GM18499 (cell line): ENCODE data around the gene CYP19A1.

Source experiments
- ATAC-seq: cut with Tn5 transposase; IDR thresholded peaks from one replicate; pipeline ENCODE4 v1.9.1; 2021; ENCODE audit warnings: moderate number of reproducible peaks; ENCODE audit not compliant: insufficient read depth, unreplicated experiment

The CYP19A1 gene

GRCh38 chr15:51160484-51160883 is 177.9 kb downstream of the CYP19A1 start:
- ATAC-seq: no peak
